ENCODE data around the gene PACRG.

PACRG gene

DNA sequence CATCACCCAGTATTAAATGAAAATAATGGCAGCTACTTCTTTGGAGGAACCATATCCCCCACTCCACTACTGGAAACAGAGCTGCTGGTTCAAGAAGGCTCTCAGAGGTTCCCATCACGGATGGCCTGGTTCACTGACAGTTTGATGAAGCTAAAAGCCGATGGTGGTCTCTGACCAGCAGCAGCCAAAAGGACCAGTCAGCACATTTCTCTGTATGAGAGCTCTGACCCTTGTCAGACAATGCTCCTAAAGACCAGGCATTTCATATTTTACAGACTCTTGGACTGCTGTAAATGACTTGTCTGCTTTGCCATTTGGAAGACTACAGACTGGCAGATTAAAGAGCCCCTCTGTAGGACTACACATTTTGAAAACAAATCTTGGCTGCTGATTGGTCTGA lies 16.8 kb upstream of the PACRG start:
- no peak for DNase-seq

DNA sequence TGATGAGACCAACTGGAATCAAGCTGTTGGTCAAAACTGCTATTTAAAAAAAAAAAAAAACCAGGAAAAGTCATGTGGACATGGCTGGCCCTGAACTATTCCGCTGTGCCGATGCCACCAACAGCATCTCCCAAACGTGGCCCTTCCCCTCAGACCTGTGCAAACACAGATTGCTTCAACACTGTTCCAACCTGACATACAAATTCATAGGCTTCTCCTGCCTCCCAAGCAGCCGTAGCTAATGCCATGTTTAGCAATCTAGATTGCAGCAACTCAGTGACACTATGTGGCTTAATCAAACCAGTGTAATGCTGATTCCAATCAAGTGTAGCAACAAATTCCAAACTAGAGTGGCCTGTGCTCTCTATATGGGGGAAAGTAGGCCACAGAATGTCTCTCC lies 16.4 kb upstream of the PACRG start:
- no peak for DNase-seq

DNA sequence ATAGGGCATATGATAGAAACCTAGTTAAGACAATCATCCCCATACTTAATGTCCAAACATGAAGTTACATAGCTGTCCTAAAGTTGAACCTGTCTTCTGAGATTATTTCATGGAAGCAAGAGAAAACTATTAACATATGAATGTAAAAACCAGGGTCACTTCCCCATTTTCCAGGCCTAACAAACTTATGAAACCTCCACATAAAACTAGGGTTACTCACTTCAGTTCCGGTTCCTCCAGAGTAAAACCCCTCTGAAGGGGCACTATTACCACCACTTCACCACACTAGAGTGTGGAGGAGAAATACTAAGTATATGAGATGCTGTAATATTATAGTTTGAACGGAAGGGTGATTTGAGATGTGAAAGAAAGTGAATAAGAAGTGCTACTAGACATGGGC lies 15.1 kb upstream of the PACRG start:
- DNase-seq, result no peak

DNA sequence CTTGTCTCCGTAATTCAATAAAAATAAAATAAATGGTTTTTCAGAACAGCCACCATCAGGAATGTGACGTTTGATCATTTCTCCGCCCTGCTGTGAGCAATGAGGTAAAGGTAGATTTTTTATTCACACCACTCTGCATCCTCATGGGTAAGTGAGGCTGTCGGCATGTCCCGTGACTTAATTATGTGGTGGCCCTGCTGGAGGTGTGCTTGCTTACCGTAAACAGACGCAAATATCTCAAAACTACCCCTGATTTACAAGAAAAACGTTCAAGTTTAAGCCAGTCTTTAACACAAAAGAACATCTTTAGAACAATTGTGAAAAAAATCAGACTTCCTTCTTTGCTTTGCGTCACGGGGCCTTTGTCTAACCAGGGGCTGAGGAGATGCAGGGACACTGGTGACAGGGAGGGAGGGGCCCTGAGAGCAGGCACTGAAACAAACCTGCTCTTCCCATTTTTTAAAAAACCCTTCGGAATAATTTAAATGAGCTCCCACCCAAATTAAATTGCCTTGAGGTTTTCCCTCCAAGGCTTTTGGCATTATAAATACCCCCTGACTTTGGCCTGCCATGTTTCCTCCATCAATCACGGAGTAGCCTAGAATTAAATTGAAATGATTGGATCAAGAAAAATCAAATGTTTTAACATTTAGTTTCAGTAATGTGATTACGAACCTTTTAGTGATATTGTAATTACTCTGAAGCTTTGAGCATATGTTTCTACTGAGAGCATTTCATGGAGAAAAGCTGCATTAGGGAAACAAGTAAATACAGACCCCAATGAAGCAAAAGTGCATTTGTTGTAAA lies 13.6 kb upstream of the PACRG start:
- no peak for DNase-seq

DNA sequence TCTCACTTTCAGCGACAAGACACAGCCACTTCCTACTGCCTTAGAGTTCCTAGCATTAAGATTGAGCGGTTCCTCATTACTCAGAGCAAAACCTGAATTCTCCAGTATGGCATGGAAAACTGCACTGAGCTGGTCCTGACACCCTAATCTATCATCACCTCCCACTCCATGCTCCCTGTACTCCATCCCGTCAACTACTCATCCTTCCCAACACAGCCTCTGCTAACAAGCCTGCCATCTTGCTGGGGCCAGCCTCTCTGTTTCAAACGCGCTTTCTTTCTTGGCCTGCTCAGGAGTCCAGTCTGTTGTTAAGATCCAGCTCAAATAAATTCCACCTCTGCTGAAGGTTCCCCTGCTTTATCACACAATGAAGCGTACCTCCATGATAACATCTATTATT lies 12.2 kb upstream of the PACRG start:
- no peak for DNase-seq

DNA sequence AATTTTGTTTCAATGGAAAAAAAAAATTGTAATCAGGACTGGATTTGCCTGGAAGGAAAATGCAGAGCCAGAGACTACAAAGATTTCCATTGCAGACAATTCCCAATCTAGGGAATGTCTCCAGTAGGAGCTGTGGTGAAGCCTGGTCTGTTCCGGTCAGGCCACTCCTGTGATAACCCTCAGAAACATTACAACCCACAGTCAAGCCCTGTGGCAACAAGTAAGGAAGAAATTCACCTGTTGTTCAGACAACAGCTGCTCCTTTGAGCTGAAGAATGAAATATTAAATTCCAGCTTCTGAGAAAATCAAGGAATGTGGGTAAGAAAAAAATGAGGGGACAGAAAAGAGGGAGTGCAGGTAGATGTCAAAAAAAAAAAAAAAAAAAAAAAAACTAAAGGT lies 8.2 kb upstream of the PACRG start:
- DNase-seq, result no peak

DNA sequence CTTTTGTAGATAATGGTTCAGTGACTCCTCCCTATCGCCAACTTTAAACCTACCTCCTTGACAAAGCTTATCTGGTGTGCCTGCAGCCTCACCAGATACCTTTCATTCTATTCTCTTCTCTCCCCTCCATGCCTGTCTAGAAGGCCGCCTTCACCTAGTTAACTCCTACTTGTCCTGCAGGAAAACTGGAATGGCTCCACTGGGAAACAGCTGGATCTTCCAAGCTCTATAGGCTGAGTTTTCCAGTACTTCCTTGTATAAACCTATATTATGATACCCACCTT lies 6.4 kb upstream of the PACRG start:
- no peak for DNase-seq

DNA sequence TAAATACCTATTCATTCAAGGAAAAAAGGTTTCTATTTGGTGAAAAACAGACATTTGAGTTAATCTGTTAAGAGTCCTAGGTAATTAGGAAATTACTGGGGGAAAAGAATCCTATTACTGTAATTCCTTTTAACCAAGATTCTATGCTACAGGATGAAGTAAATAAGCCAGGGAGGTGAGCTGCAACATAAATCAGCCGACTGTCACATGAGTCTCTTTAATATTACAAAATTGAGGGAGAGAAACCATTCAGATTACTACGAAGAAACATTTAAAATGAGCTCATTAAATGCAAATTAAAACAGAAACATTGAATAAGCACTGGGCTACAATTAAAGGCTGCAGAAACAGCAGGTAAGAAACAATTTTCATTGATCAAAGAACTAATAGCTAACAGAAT lies 5.5 kb upstream of the PACRG start:
- DNase-seq, result no peak

DNA sequence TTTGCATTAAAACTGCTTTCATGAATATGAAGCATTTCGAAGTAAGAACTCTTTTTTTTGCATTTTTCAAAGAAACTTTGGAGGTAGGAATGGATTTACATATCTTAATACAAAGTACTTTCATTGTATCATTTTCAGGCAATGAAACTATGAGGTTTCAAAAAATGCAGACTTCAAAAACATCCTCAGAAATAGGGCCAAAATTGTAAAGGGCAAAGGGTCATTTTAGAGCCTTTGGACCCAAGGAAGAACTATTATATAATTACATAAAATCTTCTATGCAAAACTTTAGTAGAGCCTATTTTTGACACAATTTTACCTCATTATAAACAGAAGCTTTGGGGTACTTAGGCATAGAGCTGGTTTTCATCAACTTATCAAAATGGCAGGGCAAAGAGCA lies 5.1 kb upstream of the PACRG start:
- DNase-seq, result no peak

DNA sequence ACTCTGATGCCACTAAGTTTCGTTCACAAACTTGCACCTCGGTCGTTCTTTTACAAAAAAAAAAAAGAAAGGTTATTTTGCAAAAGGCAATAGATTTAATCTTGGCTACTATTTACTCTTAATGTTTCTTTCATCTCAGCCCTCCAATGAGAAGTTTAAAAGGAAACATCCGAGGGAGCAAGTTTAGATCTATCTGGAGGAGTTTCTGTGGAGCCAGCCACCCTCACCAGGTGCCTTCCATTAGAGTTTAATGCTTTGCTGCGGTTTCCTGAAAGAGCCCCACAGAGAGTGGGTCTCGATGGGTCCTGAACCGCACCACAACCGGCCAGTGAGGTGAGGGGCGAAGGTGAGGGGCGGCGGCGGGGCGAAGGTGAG lies 840 bp upstream of the PACRG start:
- peak; percentile 1 for DNase-seq

DNA sequence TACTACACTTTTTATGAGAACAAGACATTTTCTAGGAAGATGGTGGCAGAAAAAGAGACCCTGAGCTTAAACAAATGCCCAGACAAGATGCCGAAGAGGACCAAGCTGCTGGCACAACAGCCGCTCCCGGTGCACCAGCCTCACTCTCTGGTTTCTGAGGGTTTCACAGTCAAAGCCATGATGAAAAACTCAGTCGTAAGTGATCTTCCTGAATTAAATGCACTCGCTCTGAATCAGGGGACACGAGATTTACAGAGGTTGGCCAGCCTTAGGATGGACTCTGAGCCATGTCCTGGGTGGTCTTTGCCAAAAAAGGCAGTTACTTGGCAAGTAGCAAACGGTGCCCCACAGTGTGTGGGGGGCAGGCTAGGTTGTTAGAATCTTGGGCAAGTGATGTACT lies 423 bp downstream of the PACRG start:
- DNase-seq, result no peak

DNA sequence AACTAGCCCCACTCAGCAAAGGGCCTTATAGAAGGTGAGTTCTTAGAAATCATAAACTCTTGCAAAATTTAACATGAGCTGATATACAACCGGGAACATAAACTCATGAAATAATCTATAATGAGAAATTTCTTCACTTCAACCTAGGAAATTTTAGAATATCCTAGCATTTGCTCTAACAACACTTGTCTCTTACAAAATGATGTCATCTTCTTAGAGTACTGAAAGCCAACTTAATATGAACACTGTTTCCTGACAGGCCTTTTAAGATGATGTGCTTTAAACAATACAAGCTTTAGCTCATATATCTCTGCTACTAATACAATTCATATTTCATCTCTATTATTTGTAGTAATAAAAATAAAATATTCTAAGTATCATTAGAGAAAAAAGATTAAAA lies 932 bp downstream of the PACRG start:
- DNase-seq, result no peak

DNA sequence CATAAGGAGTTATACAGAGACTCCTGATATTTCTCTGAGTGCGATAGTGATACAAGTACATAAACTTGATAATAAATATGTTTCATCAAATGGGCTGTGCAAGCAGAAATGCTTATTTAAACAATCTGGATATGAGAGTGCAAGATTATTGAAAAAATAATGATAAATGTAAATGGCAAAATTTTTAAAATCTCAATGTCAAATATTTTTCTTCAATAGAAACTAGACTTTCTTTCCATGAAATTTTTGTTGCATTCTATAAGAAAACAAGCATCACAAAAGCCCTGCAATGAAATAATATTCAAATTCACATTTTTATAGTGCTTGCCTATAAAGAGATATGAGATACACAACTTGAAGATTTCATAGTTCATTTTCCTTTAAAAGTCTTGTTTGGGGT lies 2.7 kb downstream of the PACRG start:
- no peak for DNase-seq

DNA sequence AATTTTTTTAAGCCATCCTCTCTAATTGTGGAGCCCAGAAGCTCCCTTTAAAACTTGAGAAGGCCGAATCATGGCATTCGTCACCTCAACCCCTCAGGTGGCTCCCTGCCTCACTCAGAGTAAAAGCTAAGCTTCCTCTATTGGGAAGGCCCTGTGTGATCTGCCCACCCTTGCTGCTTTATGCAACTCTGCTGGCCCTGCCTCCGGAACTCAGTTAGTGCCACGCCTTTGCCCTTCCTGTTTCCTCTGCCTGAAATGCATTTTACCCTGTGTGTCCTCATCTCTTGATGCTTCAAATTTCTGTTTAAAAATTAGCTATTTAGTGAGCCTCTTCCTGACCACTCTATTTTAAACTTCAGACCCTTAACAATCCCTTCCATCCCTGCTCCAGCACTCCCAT lies 5.7 kb downstream of the PACRG start:
- DNase-seq, result no peak

DNA sequence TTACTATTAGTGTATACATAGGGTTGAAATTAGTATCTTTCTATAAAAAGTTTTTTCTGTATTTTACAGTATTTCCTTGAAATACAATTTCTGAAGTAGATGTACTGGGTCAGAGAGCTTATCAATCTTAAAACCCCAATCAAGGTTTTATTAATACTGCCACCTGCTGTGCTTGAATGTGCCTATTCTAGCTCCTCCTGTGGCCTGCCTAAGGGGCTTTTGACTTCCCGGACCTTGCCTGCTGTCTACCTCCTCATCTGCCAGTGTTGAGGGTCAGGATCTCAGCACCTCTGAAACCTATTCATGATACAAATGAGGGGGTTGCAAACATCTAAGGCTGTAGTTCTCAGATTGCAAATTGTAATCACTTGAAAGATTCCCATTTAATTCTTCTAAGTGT lies 9.2 kb downstream of the PACRG start:
- no peak for DNase-seq

DNA sequence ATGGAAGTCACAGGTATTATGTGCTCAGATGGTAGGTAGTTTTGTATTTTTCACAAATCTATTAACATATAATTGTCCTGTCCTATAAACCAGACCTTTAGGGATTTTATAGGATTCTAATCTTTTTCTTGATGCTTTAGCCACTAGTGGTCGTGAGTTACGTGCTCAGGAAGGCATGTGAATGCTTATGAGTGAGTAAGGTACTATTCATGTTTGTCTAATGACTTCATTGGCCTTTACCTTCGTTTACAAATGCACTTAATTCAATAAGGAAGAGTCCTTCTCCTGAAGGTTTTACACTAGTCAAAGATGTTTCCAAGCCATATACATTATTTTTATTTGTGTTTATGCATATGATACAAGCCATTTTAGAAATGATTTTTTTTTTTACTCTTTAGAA lies 23.0 kb downstream of the PACRG start:
- DNase-seq, result no peak

DNA sequence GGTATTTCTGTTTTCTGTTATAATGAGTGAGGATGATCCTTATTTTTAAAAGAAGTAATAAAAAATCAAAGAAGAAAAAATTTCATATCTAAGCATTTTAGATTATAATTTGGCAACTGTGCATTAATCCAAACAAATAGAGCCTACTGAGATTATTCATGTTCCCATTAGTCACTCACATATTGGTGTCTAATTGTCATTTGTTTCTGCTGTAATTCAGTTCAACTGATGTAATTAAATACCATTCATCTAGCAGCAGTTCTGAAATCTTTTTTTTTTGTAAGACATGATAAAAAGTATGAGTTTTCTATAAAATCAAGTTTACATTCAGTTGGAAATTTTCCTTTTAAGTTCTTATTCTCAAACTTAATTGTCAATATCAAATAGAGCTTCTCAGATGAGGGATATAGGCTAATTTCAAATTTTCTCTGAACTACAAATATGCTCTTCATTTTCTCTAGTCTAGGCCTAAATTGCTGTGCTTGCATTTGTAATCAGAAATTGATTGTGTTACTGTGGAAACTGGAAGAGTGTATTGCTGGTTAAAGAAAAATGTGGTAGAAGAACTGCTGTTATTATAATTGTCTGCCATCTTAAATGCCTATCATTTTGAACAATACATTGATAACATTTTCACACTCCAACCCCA lies 23.6 kb downstream of the PACRG start:
- DNase-seq, result no peak

DNA sequence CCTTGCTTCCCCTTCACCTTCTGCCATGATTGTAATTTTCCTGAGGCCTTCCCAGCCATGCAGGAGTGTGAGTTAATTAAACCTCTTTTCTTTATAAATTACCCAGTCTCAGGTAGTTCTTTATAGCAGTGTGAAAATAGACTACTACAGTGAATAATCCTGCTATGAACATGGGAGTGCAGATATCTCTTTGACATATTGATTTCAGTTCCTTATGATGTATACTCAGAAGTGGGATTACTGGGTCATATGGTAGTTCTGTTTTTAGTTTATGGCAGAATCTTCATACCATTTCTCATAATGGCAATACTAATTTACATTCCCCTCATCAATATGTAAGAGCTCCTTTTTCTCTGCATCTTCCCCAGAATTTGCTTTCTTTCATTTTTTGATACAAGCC lies 26.0 kb downstream of the PACRG start:
- DNase-seq, result no peak

DNA sequence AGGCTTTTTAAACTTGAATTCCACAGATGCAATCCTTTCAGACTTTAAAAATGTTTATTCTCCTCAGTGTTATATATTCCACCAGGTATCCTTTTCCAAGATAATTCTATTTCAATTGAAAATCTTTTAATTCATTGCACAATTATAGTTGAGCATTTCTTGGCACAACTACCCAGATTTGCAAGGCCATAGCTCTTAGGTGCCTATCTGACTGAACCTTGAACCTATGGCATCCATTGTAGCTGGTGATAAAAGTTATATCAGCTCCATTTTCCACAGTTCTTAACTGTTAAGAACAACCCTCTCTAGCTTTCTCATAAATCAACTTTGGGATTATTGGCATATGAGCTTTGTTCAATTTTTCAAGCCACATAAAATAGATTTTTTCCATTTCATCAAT lies 42.4 kb downstream of the PACRG start:
- DNase-seq, result no peak

DNA sequence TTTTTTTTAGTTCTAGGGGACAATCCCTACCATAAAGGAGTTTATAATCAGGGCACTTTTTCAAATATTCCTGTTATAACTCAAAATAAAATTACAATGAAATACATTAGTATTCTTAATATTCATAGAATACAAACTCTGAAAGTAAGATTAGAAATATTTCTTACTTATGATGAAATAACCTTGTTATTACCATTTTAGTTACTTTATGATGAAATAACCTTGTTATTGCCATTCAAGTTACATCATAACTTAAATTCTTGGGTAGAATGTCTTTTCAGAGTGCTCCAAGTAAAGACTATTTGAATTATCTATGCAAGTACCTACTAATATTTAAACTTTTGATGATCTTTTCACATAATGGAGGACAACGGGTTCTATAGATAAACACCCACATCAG lies 43.2 kb downstream of the PACRG start:
- no peak for DNase-seq

DNA sequence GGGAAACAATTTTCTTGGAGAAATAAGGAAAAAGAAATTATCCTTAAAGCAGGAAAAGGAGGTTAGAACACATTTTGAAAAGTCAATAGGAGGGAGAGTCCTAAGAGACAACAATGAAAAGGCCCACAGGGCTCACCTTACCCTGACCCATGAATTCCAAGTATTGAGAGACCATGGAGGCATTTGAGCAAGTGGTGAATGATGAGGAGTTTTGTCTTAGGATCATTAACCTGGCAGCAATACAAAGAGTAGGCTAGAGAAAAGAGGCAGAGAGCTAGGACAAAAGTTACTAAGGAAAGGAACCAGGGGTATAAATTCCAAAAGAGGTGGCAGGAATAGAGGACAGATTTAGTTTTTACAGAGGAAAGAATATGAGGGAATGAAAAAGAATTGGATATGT lies 44.7 kb downstream of the PACRG start:
- no peak for DNase-seq

DNA sequence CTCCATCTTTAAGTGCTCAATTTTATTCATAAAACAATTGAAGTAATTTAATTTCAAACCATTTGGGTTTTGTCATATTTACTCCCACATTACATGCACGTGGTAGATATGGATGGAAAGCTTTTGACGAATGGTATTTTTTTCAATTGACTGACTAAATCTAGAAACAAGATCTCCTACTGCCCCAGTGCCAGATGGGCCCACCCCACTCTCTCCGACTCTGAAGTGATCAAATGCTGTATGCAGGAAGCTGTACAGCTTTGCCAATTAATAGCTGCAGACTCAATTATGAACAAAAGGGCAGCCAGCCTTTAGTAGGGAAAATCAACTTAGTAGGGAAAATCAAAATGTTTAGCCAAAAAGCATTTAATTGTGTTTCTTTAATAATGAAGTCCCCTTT lies 46.2 kb downstream of the PACRG start:
- no peak for DNase-seq

DNA sequence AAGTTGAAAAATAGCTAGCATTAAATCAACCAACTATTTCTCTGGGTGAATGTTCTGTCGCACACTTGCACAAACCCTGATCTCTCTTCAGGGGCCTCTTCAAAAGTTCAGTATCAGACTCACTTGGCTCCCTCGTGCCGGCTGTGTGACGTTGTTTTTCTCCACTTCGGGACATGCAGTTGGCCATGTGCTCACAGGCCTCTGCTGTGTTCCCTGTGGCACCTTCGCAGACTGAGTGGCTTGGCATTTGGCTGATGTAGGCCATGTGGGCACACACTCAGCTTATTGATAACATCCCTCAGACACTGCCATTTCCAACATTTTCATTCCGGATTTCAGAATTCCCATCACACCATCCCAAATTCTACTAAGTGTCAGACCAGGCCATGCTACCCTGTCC lies 49.3 kb downstream of the PACRG start:
- DNase-seq, result no peak

DNA sequence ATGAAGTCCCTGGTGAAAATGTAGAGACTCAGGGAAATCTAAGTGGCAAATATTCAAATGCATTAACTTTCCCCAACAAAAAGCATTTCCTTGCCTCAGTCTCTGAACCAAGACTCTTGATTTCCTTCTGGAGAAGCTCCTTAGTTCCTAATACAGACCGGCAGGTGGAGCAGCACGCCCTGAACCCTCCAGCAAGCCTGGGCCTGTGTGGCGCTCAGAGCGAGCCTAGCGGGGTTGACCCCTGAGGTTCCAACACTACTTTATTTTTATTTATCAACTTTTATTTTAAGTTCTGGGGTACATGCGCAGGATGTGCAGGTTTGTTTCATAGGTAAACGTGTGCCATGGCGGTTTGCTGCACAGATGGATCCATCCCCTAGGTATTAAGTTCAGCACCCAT lies 50.8 kb downstream of the PACRG start:
- no peak for DNase-seq

DNA sequence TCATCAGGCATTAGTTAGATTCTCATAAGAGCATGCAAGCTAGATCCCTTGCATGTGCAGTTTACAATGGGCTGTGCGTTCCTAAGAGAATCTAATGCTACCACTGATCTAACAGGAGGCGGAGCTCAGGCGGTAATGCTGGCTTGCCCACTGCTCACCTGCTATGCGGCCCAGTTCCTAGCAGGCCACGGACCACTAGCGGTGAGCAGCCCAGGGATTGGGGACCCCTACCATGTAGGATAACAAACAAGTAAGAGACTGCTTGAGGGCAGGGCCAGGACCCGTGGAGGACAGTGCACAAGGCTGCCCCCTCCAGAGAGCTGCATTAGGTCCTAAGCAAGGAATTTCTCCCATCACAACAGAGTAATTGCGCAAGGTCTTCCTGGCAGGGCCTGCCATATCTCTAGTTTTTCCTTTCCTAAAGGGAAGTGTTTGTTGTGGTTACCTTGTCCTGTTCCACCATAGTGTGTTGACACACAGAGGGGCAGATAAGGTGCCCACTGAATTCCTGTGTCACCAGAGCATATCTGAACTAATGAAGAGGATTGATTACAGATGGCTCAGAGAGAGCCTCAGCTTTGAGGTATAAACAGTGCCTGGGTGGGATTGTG lies 58.0 kb downstream of the PACRG start:
- DNase-seq, result no peak
